ENCODE data around the gene RD3L.

RD3L gene

GRCh38 chr14:103897075-103897947 is 45.0 kb downstream of the RD3L start:
- Histone ChIP-seq H3K4me1 (ENCODE audit: control insufficient read depth, insufficient read depth, low read length, poor library complexity, severe bottlenecking) (peaks cover 2% of the 10 kb centered on the region), H3K36me3 (ENCODE audit: control insufficient read depth, insufficient read depth, low read length) (no peaks in the 10 kb centered on the region), H3K27ac (ENCODE audit: insufficient read depth, low read length, poor library complexity, severe bottlenecking) (no peak overlapping the region), H3K4me3 (ENCODE audit: insufficient read depth, low read depth, low read length, poor library complexity, severe bottlenecking) (no peak overlapping the region), H3K9me3 (ENCODE audit: control insufficient read depth, low read length) (no peaks in the 10 kb centered on the region), H3K27me3 (replicated peaks; ENCODE audit: control insufficient read depth, insufficient read depth, low read length, poor library complexity, severe bottlenecking) (no peaks in the 10 kb centered on the region)
- no peak for DNase-seq

GRCh38 chr14:103896578-103896977 is 45.8 kb downstream of the RD3L start:
- Histone ChIP-seq H3K4me1 (ENCODE audit: control insufficient read depth, insufficient read depth, low read length, poor library complexity, severe bottlenecking) (peaks cover 2% of the 10 kb centered on the region), H3K27ac (ENCODE audit: insufficient read depth, low read length, poor library complexity, severe bottlenecking) (no peak overlapping the region), H3K27me3 (replicated peaks; ENCODE audit: control insufficient read depth, insufficient read depth, low read length, poor library complexity, severe bottlenecking) (no peaks in the 10 kb centered on the region), H3K4me3 (ENCODE audit: insufficient read depth, low read depth, low read length, poor library complexity, severe bottlenecking) (no peak overlapping the region), H3K9me3 (ENCODE audit: control insufficient read depth, low read length) (no peaks in the 10 kb centered on the region), H3K36me3 (ENCODE audit: control insufficient read depth, insufficient read depth, low read length) (no peaks in the 10 kb centered on the region)
- no peak for DNase-seq

- Histone ChIP-seq H3K27ac (ENCODE audit: insufficient read depth, low read length, poor library complexity, severe bottlenecking) (no peak overlapping the region), H3K9me3 (ENCODE audit: control insufficient read depth, low read length) (no peaks in the 10 kb centered on the region), H3K4me3 (ENCODE audit: insufficient read depth, low read depth, low read length, poor library complexity, severe bottlenecking) (no peak overlapping the region), H3K36me3 (ENCODE audit: control insufficient read depth, insufficient read depth, low read length) (no peaks in the 10 kb centered on the region), H3K27me3 (replicated peaks; ENCODE audit: control insufficient read depth, insufficient read depth, low read length, poor library complexity, severe bottlenecking) (no peaks in the 10 kb centered on the region), H3K4me1 (ENCODE audit: control insufficient read depth, insufficient read depth, low read length, poor library complexity, severe bottlenecking) (no peaks in the 10 kb centered on the region)
- DNase-seq: no peak
These were observed 47.6 kb downstream of the RD3L start for GRCh38 chr14:103894723-103895059.

- Histone ChIP-seq H3K27ac (ENCODE audit: insufficient read depth, low read length, poor library complexity, severe bottlenecking) (no peak overlapping the region), H3K27me3 (replicated peaks; ENCODE audit: control insufficient read depth, insufficient read depth, low read length, poor library complexity, severe bottlenecking) (no peaks in the 10 kb centered on the region), H3K9me3 (ENCODE audit: control insufficient read depth, low read length) (no peaks in the 10 kb centered on the region), H3K4me3 (ENCODE audit: insufficient read depth, low read depth, low read length, poor library complexity, severe bottlenecking) (no peak overlapping the region), H3K36me3 (ENCODE audit: control insufficient read depth, insufficient read depth, low read length) (no peaks in the 10 kb centered on the region), H3K4me1 (ENCODE audit: control insufficient read depth, insufficient read depth, low read length, poor library complexity, severe bottlenecking) (no peaks in the 10 kb centered on the region)
- DNase-seq: no peak
These were observed 48.2 kb downstream of the RD3L start for GRCh38 chr14:103894034-103894722.

GRCh38 chr14:103892247-103892646 is 50.1 kb downstream of the RD3L start:
- H3K4me3 ChIP-seq (ENCODE audit: insufficient read depth, low read depth, low read length, poor library complexity, severe bottlenecking): no peak overlapping the region
- DNase-seq: no peak
- no peaks in the 10 kb centered on the region for H3K27me3 ChIP-seq (replicated peaks; ENCODE audit: control insufficient read depth, insufficient read depth, low read length, poor library complexity, severe bottlenecking)
- H3K36me3 ChIP-seq (ENCODE audit: control insufficient read depth, insufficient read depth, low read length): no peaks in the 10 kb centered on the region
- H3K4me1 ChIP-seq (ENCODE audit: control insufficient read depth, insufficient read depth, low read length, poor library complexity, severe bottlenecking): no peaks in the 10 kb centered on the region
- no peaks in the 10 kb centered on the region for H3K9me3 ChIP-seq (ENCODE audit: control insufficient read depth, low read length)
- no peak overlapping the region for H3K27ac ChIP-seq (ENCODE audit: insufficient read depth, low read length, poor library complexity, severe bottlenecking)

- Histone ChIP-seq H3K4me1 (ENCODE audit: control insufficient read depth, insufficient read depth, low read length, poor library complexity, severe bottlenecking) (no peaks in the 10 kb centered on the region), H3K27me3 (replicated peaks; ENCODE audit: control insufficient read depth, insufficient read depth, low read length, poor library complexity, severe bottlenecking) (no peaks in the 10 kb centered on the region), H3K9me3 (ENCODE audit: control insufficient read depth, low read length) (no peaks in the 10 kb centered on the region), H3K27ac (ENCODE audit: insufficient read depth, low read length, poor library complexity, severe bottlenecking) (no peak overlapping the region), H3K36me3 (ENCODE audit: control insufficient read depth, insufficient read depth, low read length) (no peaks in the 10 kb centered on the region), H3K4me3 (ENCODE audit: insufficient read depth, low read depth, low read length, poor library complexity, severe bottlenecking) (no peak overlapping the region)
- no peak for DNase-seq
These were observed 50.6 kb downstream of the RD3L start for GRCh38 chr14:103891667-103892215.

- Histone ChIP-seq H3K9me3 (ENCODE audit: control insufficient read depth, low read length) (no peaks in the 10 kb centered on the region), H3K27ac (ENCODE audit: insufficient read depth, low read length, poor library complexity, severe bottlenecking) (no peak overlapping the region), H3K27me3 (replicated peaks; ENCODE audit: control insufficient read depth, insufficient read depth, low read length, poor library complexity, severe bottlenecking) (no peaks in the 10 kb centered on the region), H3K36me3 (ENCODE audit: control insufficient read depth, insufficient read depth, low read length) (no peaks in the 10 kb centered on the region), H3K4me3 (ENCODE audit: insufficient read depth, low read depth, low read length, poor library complexity, severe bottlenecking) (no peak overlapping the region), H3K4me1 (ENCODE audit: control insufficient read depth, insufficient read depth, low read length, poor library complexity, severe bottlenecking) (no peaks in the 10 kb centered on the region)
- DNase-seq: no peak
These were observed 51.3 kb downstream of the RD3L start for GRCh38 chr14:103890821-103891666.

Data from effector memory CD4-positive, alpha-beta T cell (primary cell).